Skeletal muscle tissue (tissue), 4 donors: ENCODE data around the gene IL4I1. TPM values are rescaled to one million over a fixed set of nuclear protein-coding genes. Genes with fewer than 3 reads are reported as not detected.

Experiments used
- H3K27ac ChIP-seq: one replicate; pipeline ENCODE4 v1.7.0; 2013; ENCODE audit warnings: mild to moderate bottlenecking, low read depth, low read length, inconsistent platforms
- H3K27me3 ChIP-seq, 3 donors: one replicate each; pipeline ENCODE4 v1.7.0; 2013; ENCODE audit warnings: low read length in 3 of 3; ENCODE audit not compliant: control insufficient read depth in 3 of 3, insufficient read depth in 3 of 3
- H3K36me3 ChIP-seq, 3 donors: one replicate each; pipeline ENCODE4 v1.7.0; 2013; ENCODE audit warnings: low read length in 3 of 3; ENCODE audit not compliant: control insufficient read depth in 3 of 3, insufficient read depth in 3 of 3
- H3K4me1 ChIP-seq, 3 donors: one replicate each; pipeline ENCODE4 v1.7.0; 2013; ENCODE audit warnings: low read length in 3 of 3, mild to moderate bottlenecking in 3 of 3; ENCODE audit not compliant: control insufficient read depth in 3 of 3, insufficient read depth in 3 of 3
- H3K4me3 ChIP-seq, 3 donors: one replicate each; pipeline ENCODE4 v1.7.0; 2013; ENCODE audit warnings: low read length in 3 of 3
- H3K9ac ChIP-seq, 3 donors: one replicate each; pipeline ENCODE4 v1.7.0; 2013; ENCODE audit warnings: low read length in 3 of 3, mild to moderate bottlenecking in 3 of 3, moderate library complexity in 2 of 3, low read depth in 1 of 3
- H3K9me3 ChIP-seq, 3 donors: one replicate each; pipeline ENCODE4 v1.7.0; 2013; ENCODE audit warnings: low read length in 3 of 3; ENCODE audit not compliant: control insufficient read depth in 3 of 3
- total RNA-seq: library from RNA; depleted of rRNA; stranded (reverse); fragments of >200 nt; gene quantifications from one replicate; pipeline ENCODE4 v1.2.3, GENCODE V29; 2014
- donor health status: Osteomylitis.

IL4I1 gene
- total RNA-seq, 1 donor from 2014 or later: 0.52 TPM

DNA sequence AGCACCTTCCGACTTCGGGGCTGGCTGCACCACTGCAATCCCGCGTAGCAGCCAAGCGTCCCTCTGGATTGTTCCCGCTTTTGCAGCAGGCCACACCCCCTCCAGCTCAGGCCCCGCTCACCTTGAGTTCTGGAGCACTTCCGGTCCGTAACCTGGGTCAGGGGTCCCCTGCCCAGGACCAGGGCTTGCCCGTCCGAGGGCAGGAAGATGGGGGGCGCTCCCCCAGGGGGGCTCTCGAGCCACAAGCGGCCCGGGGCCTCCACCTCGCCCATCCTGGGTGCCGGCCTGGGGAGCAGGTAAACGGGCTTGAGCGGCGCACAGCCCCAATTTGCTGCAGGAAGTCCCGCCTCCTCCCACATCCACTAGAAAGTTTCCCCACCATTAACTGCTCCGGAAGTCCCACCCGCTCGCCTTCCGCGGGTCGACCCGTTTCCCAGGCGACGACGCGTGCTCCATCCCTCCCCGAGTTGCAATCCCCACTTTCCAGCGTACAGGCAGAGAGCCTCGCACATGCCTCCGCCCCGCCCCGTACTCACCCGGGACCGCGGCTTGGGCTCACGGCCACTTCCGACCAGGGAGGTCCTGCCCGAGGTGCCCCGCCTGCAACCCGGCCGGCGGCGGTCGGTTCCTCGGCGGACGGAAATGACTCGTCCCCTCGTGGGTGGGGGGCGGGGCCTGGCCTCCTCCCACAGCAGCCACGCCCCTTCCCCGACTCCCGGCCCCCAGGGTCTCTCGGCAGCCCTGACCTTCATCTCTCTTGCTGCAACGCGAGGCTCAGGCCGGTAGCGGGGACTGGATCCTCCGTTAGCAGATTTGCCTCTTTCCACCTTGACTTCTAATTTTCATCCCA, 29.5 kb downstream of the IL4I1 start, which contains the start of gene PNKP:
TSS of gene PNKP (minus strand) at position 644 of the 850 bp plus-strand sequence. CDS start at position 272, 372 bp downstream.
- Histone ChIP-seq H3K27ac (peak within 1 kb of the TSS; percentile 96), H3K4me1 (peaks cover 45 to 73% (median 46%) of the 10 kb centered on the region in 3 donors), H3K9ac (peak within 1 kb of the TSS; percentile 84 to 88 (median 87)), H3K9me3 (no peaks in the 10 kb centered on the region), H3K4me3 (peak within 1 kb of the TSS; percentile 87 to 94 (median 92)), H3K27me3 (no peaks in the 10 kb centered on the region), H3K36me3 (peaks cover 25 to 30% (median 28%) of the 10 kb centered on the region in 3 donors)

DNA sequence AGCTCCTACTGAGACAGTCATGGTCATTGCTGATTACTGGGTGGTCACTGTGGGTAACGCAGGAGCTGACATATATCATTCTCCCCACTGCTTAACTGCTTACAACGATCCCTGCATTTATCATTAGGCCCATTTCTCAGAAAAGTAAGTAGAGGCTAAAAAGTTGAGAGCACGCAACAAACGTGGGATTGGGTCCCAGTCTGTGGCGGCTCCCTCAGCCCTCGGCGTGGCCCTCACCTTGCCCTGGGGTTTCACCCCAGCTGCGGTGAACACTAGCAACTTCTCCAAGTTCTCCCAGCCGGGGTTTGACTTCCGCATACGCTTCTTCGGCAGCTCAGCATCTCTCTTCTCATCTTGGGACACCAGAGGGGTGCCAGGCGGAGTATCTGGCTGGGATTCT, 31.8 kb downstream of the IL4I1 start:
- Histone ChIP-seq H3K27ac (no peak overlapping the region), H3K4me3 (no peak overlapping the region), H3K36me3 (peaks cover 18 to 32% (median 28%) of the 10 kb centered on the region in 3 donors), H3K4me1 (peaks cover 29 to 55% (median 35%) of the 10 kb centered on the region in 3 donors), H3K9me3 (no peaks in the 10 kb centered on the region), H3K27me3 (no peaks in the 10 kb centered on the region), H3K9ac (no peak overlapping the region)

DNA sequence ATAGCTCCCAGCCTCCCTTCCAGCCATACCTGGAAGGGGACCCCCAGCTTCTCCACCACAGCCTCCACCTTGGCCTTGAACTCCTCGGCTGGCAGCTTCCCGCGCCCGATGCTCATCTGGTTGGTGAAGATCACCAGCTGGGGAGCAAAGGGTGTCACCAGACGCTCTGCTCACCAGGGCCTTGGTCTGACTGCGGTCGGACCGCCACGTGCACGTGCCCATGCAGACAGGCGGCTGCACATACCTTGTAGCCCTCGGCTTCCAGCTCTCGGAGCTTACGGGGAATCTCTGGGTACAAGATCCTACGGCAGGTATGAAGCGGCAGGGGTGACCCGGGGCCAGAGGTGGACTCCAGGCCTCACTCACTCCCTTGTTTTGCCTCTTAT, 32.8 kb downstream of the IL4I1 start:
- Histone ChIP-seq H3K4me1 (peaks cover 25 to 48% (median 31%) of the 10 kb centered on the region in 3 donors), H3K27me3 (no peaks in the 10 kb centered on the region), H3K4me3 (no peak overlapping the region), H3K9me3 (no peaks in the 10 kb centered on the region), H3K36me3 (peaks cover 24 to 36% (median 32%) of the 10 kb centered on the region in 3 donors), H3K27ac (no peak overlapping the region), H3K9ac (no peak overlapping the region)

DNA sequence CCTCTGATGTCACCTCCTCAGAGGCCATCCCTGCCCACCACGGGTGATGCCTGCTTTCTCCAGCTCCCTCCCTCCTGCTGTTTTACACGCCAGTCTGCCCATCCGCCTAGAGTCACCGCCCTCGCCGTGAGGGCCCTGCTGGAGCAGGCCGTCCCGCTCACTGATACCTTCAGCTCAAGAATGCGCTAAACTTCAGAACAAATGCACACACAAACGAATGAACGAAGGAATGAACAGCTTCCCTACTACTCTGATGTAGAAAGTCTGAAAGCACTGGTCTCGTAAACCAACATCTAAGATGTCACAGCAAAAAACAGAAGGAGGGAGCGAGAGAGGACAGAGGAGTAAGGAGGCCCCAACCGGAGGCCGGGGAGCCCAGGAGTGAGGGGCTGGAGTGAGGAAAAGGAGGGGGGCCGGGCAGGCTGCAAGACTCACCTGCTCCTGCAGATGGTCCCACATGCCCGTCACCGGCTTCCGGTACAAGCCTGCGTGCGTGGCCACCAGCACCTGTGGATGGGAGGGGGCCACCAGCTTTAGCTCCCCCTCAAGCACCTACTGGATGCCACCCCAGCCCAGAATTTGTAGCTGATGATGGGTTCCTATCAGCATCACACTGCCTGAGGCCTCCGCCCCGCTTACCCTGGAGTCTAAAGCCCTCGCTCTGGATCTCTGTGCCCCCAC, 33.3 kb downstream of the IL4I1 start:
- peaks cover 24 to 41% (median 36%) of the 10 kb centered on the region in 3 donors for H3K36me3 ChIP-seq
- peaks cover 21 to 47% (median 28%) of the 10 kb centered on the region in 3 donors for H3K4me1 ChIP-seq
- H3K9me3 ChIP-seq: no peaks in the 10 kb centered on the region
- H3K27ac ChIP-seq: no peak overlapping the region
- H3K27me3 ChIP-seq: no peaks in the 10 kb centered on the region
- H3K4me3 ChIP-seq: no peak overlapping the region
- H3K9ac ChIP-seq: peak overlapping the region in 1 of 3 donors; percentile 8

DNA sequence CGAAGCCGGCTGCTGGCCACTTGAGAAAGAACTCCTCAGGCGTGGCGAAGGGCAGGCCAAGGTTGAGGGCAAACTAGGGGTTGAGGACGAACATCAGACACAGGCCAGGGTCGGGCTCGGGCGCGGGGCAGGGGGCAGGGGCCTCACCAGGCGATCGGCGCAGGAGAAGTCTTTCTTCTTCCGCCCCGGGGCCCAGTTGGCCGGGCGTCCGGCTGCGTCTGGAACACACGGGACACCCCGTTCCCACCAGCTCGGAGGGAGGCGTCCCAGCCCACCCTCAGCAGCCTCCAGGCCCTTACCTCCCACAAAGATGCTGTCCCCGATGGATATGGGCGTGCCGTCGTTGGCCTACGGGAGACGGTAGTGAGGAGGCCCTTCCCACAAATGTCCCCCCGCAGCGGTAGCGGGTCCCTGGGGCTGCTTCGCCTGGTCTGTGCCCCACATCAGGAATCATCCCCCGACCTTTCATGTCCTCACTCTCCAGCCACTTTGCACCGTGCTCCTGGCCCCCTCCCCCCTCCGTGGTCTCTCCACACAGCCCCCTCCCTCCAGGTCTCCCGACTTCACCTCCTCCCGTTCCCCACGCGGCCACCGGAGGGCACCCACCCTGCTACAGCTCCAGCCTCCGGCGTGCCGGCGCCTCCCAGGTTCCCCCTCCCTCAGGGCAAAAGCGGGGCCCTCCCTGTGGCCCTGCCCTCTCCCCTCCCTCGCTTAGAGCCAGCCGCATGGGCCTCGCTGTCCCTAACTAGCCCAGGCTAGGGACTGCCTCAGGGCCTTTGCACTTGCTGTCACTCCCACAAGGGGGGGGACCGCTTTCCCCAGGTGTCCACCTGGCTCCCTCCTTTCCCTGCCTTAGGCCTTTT, 34.1 kb downstream of the IL4I1 start:
- Histone ChIP-seq H3K9me3 (no peaks in the 10 kb centered on the region), H3K4me3 (no peak overlapping the region), H3K27me3 (no peaks in the 10 kb centered on the region), H3K4me1 (peaks cover 15 to 39% (median 22%) of the 10 kb centered on the region in 3 donors), H3K9ac (no peak overlapping the region), H3K36me3 (peaks cover 27 to 46% (median 43%) of the 10 kb centered on the region in 3 donors), H3K27ac (no peak overlapping the region)

DNA sequence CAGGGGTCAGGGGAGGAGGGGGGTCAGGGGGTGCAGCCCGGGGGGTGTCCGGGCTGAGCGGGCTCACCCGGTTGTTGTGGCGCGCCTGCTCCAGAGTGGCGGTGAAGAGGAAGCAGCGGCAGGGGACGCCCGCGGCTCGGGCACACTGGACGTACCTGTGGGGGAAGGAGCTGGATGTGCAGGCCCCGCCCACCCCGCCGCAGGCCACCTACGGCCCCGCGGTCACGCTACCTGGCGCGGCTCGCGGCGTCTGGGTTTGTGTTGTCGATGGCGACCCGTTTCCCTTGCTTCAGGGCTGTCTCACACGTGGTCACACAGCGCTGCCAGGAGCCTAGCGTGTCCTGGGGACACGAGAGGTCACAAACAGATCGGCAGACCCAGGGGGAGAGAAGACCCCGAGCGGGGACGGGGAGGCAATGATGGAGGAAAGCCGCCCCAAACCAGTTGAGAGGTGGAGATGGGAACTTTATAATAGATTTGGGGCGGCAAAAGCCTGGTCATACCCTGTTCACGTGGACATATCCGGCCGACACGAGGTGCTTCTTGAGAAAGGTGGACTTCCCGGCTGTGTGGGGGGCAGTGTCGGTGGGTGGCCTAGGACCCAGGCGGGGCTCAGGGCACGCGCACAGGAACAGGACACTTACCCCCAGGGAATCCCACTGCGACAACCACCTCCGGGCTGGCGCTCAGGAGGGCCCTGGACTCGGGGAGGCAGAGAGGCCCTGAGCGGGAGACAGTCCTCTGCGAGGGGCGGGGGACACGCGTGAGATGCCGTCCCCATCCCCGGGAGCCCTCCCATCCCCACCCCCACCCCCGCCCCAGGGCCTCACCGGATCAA, 34.9 kb downstream of the IL4I1 start:
- Histone ChIP-seq H3K4me1 (peaks cover 13 to 32% (median 18%) of the 10 kb centered on the region in 3 donors), H3K9me3 (no peaks in the 10 kb centered on the region), H3K27ac (no peak overlapping the region), H3K9ac (no peak overlapping the region), H3K36me3 (peaks cover 35 to 55% (median 51%) of the 10 kb centered on the region in 3 donors), H3K27me3 (no peaks in the 10 kb centered on the region), H3K4me3 (no peak overlapping the region)

DNA sequence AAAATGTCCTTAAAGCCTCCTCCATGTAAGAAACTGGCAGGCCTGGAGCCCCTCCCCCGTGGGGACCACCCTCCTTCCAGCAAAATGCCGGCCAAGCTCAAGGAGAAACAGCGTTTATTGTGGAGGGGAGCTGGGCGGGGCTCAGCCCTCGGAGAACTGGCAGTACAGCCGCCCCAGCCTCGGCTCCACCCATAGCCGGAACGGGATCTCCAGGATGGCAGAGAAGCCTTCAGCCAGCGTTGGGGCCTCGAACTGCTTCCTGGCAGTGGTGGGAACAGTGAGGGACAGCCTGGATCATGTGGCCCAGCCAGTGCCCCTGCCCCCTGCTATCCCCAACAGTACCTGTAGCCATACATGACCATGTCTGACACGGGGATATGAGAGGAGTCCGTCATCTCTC, 35.6 kb downstream of the IL4I1 start:
- peaks cover 40 to 58% (median 56%) of the 10 kb centered on the region in 3 donors for H3K36me3 ChIP-seq
- H3K4me1 ChIP-seq: peaks cover 6 to 25% (median 11%) of the 10 kb centered on the region in 3 donors
- no peak overlapping the region for H3K9ac ChIP-seq
- H3K9me3 ChIP-seq: no peaks in the 10 kb centered on the region
- H3K4me3 ChIP-seq: no peak overlapping the region
- no peak overlapping the region for H3K27ac ChIP-seq
- H3K27me3 ChIP-seq: no peaks in the 10 kb centered on the region

DNA sequence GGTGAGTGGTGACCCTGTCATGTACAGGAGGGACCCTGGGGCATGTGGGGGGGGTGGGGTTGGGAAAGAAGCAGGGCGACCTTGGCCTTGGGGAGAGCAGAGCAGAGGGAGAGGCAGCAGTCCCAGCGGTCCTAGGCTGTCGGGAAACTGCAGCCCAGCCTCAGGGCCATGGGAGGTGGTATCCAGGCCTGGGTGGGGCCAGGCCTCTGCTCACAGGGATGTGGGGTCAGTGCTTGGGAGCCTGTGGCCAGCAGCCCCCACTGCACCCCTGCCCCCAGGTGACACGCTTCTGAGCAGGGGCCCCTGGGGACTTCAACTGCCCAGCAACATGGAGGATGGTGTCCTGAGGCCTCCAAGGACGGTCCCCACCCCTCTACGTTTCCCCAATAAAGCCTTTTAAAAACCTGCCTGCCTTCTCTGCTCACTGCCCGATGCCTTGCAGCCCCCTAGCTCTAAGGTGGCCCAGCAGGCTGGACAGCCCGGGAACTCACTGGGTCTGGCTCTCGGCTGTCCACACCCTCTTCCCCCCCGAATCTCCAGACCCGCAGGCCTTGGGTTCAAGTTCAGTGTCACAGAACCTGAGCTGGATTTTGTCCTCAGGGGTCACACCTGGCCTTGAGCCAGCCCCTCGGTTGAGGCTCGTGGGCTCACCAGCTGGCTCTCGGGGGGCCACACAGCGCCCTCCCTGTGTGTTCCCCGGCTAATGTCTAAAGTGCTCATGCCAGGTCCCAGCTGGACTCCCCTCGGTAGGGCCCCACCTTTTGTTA, 36.2 kb downstream of the IL4I1 start:
- Histone ChIP-seq H3K4me1 (peaks cover 2 to 20% (median 7%) of the 10 kb centered on the region in 3 donors), H3K36me3 (peaks cover 45 to 62% (median 62%) of the 10 kb centered on the region in 3 donors), H3K9me3 (no peaks in the 10 kb centered on the region), H3K4me3 (no peak overlapping the region), H3K27me3 (no peaks in the 10 kb centered on the region), H3K27ac (no peak overlapping the region), H3K9ac (no peak overlapping the region)
